ENCODE measurements around the gene LTA4H.

DNA sequence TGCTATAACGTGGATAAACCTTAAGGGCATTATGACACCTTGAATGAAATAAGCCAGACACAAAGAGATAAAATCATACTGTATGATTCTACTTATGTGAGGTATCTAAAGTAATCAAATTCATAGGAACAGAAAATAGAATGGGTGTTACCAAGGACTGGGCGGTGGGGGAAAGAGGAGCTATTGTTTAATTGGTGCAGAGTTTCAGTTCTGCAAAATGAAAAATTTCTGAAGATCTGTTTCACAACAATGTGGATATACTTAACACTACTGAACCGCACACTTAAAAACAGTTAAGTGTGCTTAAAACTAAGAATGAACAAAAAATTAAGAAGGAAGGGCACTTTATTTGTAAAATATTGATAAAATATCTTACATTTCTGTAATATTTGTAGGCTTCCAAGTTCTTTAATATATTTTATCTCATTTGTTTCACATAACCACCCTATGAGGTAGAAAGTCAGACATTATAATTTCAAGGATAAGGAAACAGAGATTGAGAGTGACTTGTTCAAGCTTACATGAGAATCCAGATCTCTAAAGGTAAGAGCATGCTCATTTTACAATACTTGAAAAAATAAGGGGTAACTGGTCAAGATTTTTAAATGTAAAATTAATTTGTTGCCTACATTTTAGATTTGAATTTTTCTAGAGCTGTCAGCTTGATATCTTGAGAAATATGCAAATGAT lies 14.9 kb downstream of the LTA4H start:
- TF ChIP-seq, protein P1, sequence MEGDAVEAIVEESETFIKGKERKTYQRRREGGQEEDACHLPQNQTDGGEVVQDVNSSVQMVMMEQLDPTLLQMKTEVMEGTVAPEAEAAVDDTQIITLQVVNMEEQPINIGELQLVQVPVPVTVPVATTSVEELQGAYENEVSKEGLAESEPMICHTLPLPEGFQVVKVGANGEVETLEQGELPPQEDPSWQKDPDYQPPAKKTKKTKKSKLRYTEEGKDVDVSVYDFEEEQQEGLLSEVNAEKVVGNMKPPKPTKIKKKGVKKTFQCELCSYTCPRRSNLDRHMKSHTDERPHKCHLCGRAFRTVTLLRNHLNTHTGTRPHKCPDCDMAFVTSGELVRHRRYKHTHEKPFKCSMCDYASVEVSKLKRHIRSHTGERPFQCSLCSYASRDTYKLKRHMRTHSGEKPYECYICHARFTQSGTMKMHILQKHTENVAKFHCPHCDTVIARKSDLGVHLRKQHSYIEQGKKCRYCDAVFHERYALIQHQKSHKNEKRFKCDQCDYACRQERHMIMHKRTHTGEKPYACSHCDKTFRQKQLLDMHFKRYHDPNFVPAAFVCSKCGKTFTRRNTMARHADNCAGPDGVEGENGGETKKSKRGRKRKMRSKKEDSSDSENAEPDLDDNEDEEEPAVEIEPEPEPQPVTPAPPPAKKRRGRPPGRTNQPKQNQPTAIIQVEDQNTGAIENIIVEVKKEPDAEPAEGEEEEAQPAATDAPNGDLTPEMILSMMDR (IDR thresholded peaks at IDR 0.05) = no peak
- no peak for TF ChIP-seq POLR2A (IDR thresholded peaks at IDR 0.05)
